IMR-90 (cell line): Measurements from ENCODE around the gene GRIK1. TPM values are rescaled to one million over a fixed set of nuclear protein-coding genes. Genes with fewer than 3 reads are reported as not detected.

Experiments
- ATAC-seq: fragments of 200-7000 bp; cut with Tn5 transposase; 2 replicates; pipeline ENCODE4 v1.9.1; 2020; ENCODE audit warnings: low read depth, mild to moderate bottlenecking, moderate library complexity
- BruUV-seq: library from RNA; stranded (reverse); fragments of 400-500 nt; replicated peaks from 2 replicates; lab custom pipeline; 2021; lab: Mats Ljungman, UMichigan
- CTCF ChIA-PET: fragments of 300-600 bp; formaldehyde crosslinking; extraction: SDS; loops from one replicate; lab custom pipeline; 2021; ENCODE audit warnings: antibody characterized with exemption; lab: Yijun Ruan, JAX
- POLR2A ChIA-PET: fragments of 300-600 bp; sonication (Branson Sonifier 250); formaldehyde crosslinking; loops from one replicate; lab custom pipeline; 2022; ENCODE audit warnings: antibody characterized with exemption; ENCODE audit not compliant: unreplicated experiment; lab: Charles Lee
- DNase-seq: peaks from one replicate; pipeline ENCODE4 v3.0.0; 2013
- H2AFZ ChIP-seq: replicated peaks from 2 replicates; pipeline ENCODE3; 2013; ENCODE audit warnings: low read length, mild to moderate bottlenecking; ENCODE audit not compliant: poor library complexity
- H2AK5ac ChIP-seq: 2 replicates; pipeline ENCODE4 v1.6.1; 2013; ENCODE audit warnings: low read depth, low read length, inconsistent platforms
- H2AK9ac ChIP-seq: replicated peaks from 2 replicates; pipeline ENCODE3; 2013; ENCODE audit warnings: mild to moderate bottlenecking, low read depth, low read length, moderate library complexity; ENCODE audit not compliant: poor library complexity
- H2BK120ac ChIP-seq: 2 replicates; pipeline ENCODE4 v1.6.1; 2013; ENCODE audit warnings: low read depth, low read length, inconsistent platforms
- H2BK15ac ChIP-seq: 3 replicates; pipeline ENCODE4 v1.6.1; 2013; ENCODE audit warnings: low read depth, low read length, inconsistent platforms
- H2BK20ac ChIP-seq: 2 replicates; pipeline ENCODE4 v1.6.1; 2013; ENCODE audit warnings: low read depth, mild to moderate bottlenecking, inconsistent platforms, low read length, moderate library complexity
- H2BK5ac ChIP-seq: 2 replicates; pipeline ENCODE4 v1.6.1; 2013; ENCODE audit warnings: mild to moderate bottlenecking, low read depth, low read length, inconsistent platforms; ENCODE audit not compliant: poor library complexity, severe bottlenecking
- H3K14ac ChIP-seq: replicated peaks from 2 replicates; pipeline ENCODE4 v1.6.1; 2013; ENCODE audit warnings: low read depth, low read length, inconsistent platforms
- H3K18ac ChIP-seq: 2 replicates; pipeline ENCODE4 v1.6.1; 2013; ENCODE audit warnings: low read depth, low read length, control low read depth
- H3K23ac ChIP-seq: 2 replicates; pipeline ENCODE4 v1.6.1; 2013; ENCODE audit warnings: low read depth, low read length, inconsistent platforms
- H3K27ac ChIP-seq: 2 replicates; pipeline ENCODE4 v1.5.1; 2013; ENCODE audit warnings: mild to moderate bottlenecking, control low read depth, low read length; ENCODE audit not compliant: insufficient read depth
- H3K27me3 ChIP-seq: 2 replicates; pipeline ENCODE4 v1.6.1; 2013; ENCODE audit warnings: low read length; ENCODE audit not compliant: control insufficient read depth, insufficient read depth
- H3K36me3 ChIP-seq: 2 replicates; pipeline ENCODE4 v1.6.1; 2013; ENCODE audit warnings: low read length, mixed read lengths; ENCODE audit not compliant: control insufficient read depth, insufficient read depth
- H3K4ac ChIP-seq: 2 replicates; pipeline ENCODE4 v1.6.1; 2013; ENCODE audit warnings: low read depth, low read length, inconsistent platforms
- H3K4me1 ChIP-seq: 2 replicates; pipeline ENCODE4 v1.6.1; 2013; ENCODE audit warnings: low read length, mixed read lengths; ENCODE audit not compliant: control insufficient read depth, insufficient read depth
- H3K4me2 ChIP-seq: 2 replicates; pipeline ENCODE4 v1.6.1; 2013; ENCODE audit warnings: low read depth, mild to moderate bottlenecking, control low read depth, low read length, moderate library complexity
- H3K4me3 ChIP-seq: 2 replicates; pipeline ENCODE4 v1.5.1; 2013; ENCODE audit warnings: low read depth, mild to moderate bottlenecking, control low read depth, low read length, moderate library complexity; ENCODE audit not compliant: insufficient read depth
- H3K56ac ChIP-seq: 2 replicates; pipeline ENCODE4 v1.6.1; 2013; ENCODE audit warnings: low read length, inconsistent platforms; ENCODE audit not compliant: insufficient read depth; ENCODE audit errors: extremely low read depth
- H3K79me1 ChIP-seq, 2 experiments: 2 replicates each; pipeline ENCODE4 v1.6.1; 2013; ENCODE audit warnings: low read length in 2 of 2, inconsistent platforms in 1 of 2, low read depth in 1 of 2
- H3K9ac ChIP-seq: 2 replicates; pipeline ENCODE4 v1.6.1; 2013; ENCODE audit warnings: low read depth, low read length, control low read depth
- H3K9me1 ChIP-seq: 2 replicates; pipeline ENCODE4 v1.6.1; 2013; ENCODE audit warnings: low read length, inconsistent platforms; ENCODE audit not compliant: insufficient read depth
- H3K9me3 ChIP-seq: 2 replicates; pipeline ENCODE4 v1.6.1; 2013; ENCODE audit warnings: low read length; ENCODE audit not compliant: control insufficient read depth, insufficient read depth
- H4K20me1 ChIP-seq: 2 replicates; pipeline ENCODE4 v1.6.1; 2013; ENCODE audit warnings: low read length, inconsistent platforms; ENCODE audit not compliant: insufficient read depth
- H4K5ac ChIP-seq: 2 replicates; pipeline ENCODE4 v1.6.1; 2013; ENCODE audit warnings: mild to moderate bottlenecking, low read depth, low read length, control low read depth
- H4K8ac ChIP-seq, 2 experiments: 2 replicates each; pipeline ENCODE4 v1.6.1; 2013; ENCODE audit warnings: low read depth in 2 of 2, low read length in 2 of 2, control low read depth in 1 of 2, inconsistent platforms in 1 of 2
- H4K91ac ChIP-seq: 2 replicates; pipeline ENCODE4 v1.6.1; 2013; ENCODE audit warnings: low read depth, low read length, inconsistent platforms; ENCODE audit not compliant: insufficient read depth
- CEBPB ChIP-seq: IDR thresholded peaks from 2 replicates; pipeline ENCODE4 v1.6.1; 2012; ENCODE audit warnings: low read depth, low read length, improper control_type of control experiment
- FOS ChIP-seq: fragments of 150-350 bp; IDR thresholded peaks from 2 replicates; pipeline ENCODE4 v1.6.1; 2016; ENCODE audit warnings: low read depth, low read length
- MAFK ChIP-seq: IDR thresholded peaks from 2 replicates; pipeline ENCODE4 v1.6.1; 2012; ENCODE audit warnings: low read depth, low read length, improper control_type of control experiment
- MAZ ChIP-seq: IDR thresholded peaks from 2 replicates; pipeline ENCODE4 v1.6.1; 2012; ENCODE audit warnings: low read depth, mild to moderate bottlenecking, low read length, improper control_type of control experiment, moderate library complexity, borderline replicate concordance
- MXI1 ChIP-seq: IDR thresholded peaks from 2 replicates; pipeline ENCODE4 v1.6.1; 2012; ENCODE audit warnings: low read depth, mild to moderate bottlenecking, low read length, moderate library complexity, borderline replicate concordance
- POLR2A ChIP-seq: IDR thresholded peaks from 2 replicates; pipeline ENCODE4 v1.6.1; 2012; ENCODE audit warnings: mild to moderate bottlenecking, low read depth, low read length
- RAD21 ChIP-seq: IDR thresholded peaks from 2 replicates; pipeline ENCODE4 v1.6.1; 2012; ENCODE audit warnings: low read length, improper control_type of control experiment
- RCOR1 ChIP-seq: IDR thresholded peaks from 2 replicates; pipeline ENCODE4 v1.6.1; 2012; ENCODE audit warnings: mild to moderate bottlenecking, low read length, improper control_type of control experiment; ENCODE audit not compliant: insufficient replicate concordance
- USF2 ChIP-seq: fragments of 150-350 bp; IDR thresholded peaks from 2 replicates; pipeline ENCODE4 v1.6.1; 2017; ENCODE audit warnings: mild to moderate bottlenecking, antibody characterized with exemption, low read length, low read depth
- WGBS, 2 experiments: methylation state at CpG; one replicate each; pipeline versions ENCODE4 v1.1.5 to v1.1.7; 2013; ENCODE audit warnings: missing lambda C conversion rate in 2 of 2; ENCODE audit not compliant: insufficient read length in 1 of 2; ENCODE audit errors: extremely low coverage in 2 of 2; 5-methylcytosine and 5-hydroxymethylcytosine counted together
- dilution Hi-C: fragments of 300-500 bp; cut with HindIII; formaldehyde crosslinking; loops from one replicate; pipeline ENCODE4 v1.14.3; 2018; ENCODE audit warnings: low sequenced_read_pairs; ENCODE audit not compliant: unreplicated experiment
- in situ Hi-C: fragments of 300-500 bp; cut with MboI; formaldehyde crosslinking; loops from 3 replicates; pipeline ENCODE4 v1.14.3; 2019; ENCODE audit warnings: low sequenced_read_pairs, inconsistent platforms, mixed read lengths
- intact Hi-C: fragments of 100-400 bp; cut with micrococcal nuclease; formaldehyde crosslinking; loops from 2 replicates; pipeline ENCODE4 v1.10.0; 2022
- polyA plus RNA-seq, 3 experiments: library from polyadenylated mRNA; depleted of rRNA; stranded (reverse); fragments of >200 nt; gene quantifications; 2 replicates each; pipeline ENCODE4 v1.2.3, GENCODE V29; 2012; ENCODE audit warnings: low replicate concordance in 1 of 3
- total RNA-seq: library from RNA; depleted of rRNA; stranded (reverse); fragments of >200 nt; gene quantifications from 2 replicates; pipeline ENCODE4 v1.2.3, GENCODE V29; 2012
- TF ChIP-seq, protein P1 (sequence below): conservative IDR thresholded peaks from 2 replicates; pipeline ENCODE4 v1.5.1; 2012; ENCODE audit warnings: mild to moderate bottlenecking, low read depth, low read length, improper control_type of control experiment
- TF ChIP-seq, protein P2 (sequence below): fragments of 150-350 bp; IDR thresholded peaks from 2 replicates; pipeline ENCODE4 v1.6.1; 2016; ENCODE audit warnings: low read depth, mild to moderate bottlenecking, low read length, moderate library complexity, borderline replicate concordance

The GRIK1 gene
- total and polyA plus RNA-seq, 2 of the 4 experiments (the other 2 are of a cell fraction) = not detected

DNA sequence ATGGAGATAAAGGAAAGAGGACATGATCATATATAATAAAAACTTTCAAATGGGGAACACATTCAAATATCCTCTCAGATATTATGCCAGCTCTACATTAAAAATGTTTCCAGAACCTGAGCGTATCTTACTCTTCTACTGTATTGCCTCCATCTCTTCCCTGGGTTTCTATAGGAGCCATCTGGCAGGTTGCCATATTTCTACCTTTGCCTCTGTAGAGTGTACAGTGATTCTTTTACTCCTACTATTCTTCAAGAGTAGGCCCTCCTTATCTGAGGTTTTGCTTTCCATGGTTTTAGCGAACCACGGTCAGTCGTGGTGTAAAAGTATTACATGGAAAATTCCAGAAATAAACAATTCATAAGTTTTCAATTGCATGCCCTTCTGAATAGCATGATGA, 259.5 kb downstream of the GRIK1 start:
- H3K56ac ChIP-seq = no peak overlapping the region
- no peak overlapping the region for H2BK20ac ChIP-seq
- no peaks in the 10 kb centered on the region for H3K9me3 ChIP-seq
- no peak for TF ChIP-seq USF2
- TF ChIP-seq MAZ = no peak
- TF ChIP-seq CEBPB = no peak
- TF ChIP-seq, protein P1, sequence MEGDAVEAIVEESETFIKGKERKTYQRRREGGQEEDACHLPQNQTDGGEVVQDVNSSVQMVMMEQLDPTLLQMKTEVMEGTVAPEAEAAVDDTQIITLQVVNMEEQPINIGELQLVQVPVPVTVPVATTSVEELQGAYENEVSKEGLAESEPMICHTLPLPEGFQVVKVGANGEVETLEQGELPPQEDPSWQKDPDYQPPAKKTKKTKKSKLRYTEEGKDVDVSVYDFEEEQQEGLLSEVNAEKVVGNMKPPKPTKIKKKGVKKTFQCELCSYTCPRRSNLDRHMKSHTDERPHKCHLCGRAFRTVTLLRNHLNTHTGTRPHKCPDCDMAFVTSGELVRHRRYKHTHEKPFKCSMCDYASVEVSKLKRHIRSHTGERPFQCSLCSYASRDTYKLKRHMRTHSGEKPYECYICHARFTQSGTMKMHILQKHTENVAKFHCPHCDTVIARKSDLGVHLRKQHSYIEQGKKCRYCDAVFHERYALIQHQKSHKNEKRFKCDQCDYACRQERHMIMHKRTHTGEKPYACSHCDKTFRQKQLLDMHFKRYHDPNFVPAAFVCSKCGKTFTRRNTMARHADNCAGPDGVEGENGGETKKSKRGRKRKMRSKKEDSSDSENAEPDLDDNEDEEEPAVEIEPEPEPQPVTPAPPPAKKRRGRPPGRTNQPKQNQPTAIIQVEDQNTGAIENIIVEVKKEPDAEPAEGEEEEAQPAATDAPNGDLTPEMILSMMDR = no peak
- no peak for TF ChIP-seq RAD21
- no peak for TF ChIP-seq POLR2A
- TF ChIP-seq, protein P2, sequence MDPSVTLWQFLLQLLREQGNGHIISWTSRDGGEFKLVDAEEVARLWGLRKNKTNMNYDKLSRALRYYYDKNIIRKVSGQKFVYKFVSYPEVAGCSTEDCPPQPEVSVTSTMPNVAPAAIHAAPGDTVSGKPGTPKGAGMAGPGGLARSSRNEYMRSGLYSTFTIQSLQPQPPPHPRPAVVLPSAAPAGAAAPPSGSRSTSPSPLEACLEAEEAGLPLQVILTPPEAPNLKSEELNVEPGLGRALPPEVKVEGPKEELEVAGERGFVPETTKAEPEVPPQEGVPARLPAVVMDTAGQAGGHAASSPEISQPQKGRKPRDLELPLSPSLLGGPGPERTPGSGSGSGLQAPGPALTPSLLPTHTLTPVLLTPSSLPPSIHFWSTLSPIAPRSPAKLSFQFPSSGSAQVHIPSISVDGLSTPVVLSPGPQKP = no peak
- no peak for TF ChIP-seq MXI1
- TF ChIP-seq MAFK = no peak
- no peak for TF ChIP-seq RCOR1
- no peak for TF ChIP-seq FOS
- no peak overlapping the region for H2AK5ac ChIP-seq
- in situ Hi-C loops = no loop called here
- dilution Hi-C loops = no loop called here
- no peak overlapping the region for H4K91ac ChIP-seq
- BruUV-seq = no TSS peak
- H3K4me3 ChIP-seq = no peak overlapping the region
- H2AFZ ChIP-seq = no peak overlapping the region
- ChIA-PET CTCF (no interaction called here), POLR2A (no interaction called here)
- no peak overlapping the region for H3K27ac ChIP-seq
- no peak for ATAC-seq
- no peak overlapping the region for H2BK5ac ChIP-seq
- no peak overlapping the region for H4K8ac ChIP-seq
- no peaks in the 10 kb centered on the region for H3K27me3 ChIP-seq
- no peak overlapping the region for H2AK9ac ChIP-seq
- H3K4me2 ChIP-seq = no peak overlapping the region
- no peak overlapping the region for H3K23ac ChIP-seq
- H4K20me1 ChIP-seq = no peaks in the 10 kb centered on the region
- H3K4me1 ChIP-seq = no peaks in the 10 kb centered on the region; the same call in 1 of the 2 replicates
- intact Hi-C loops = no loop called here
- H3K79me1 ChIP-seq = no peaks in the 10 kb centered on the region
- no peaks in the 10 kb centered on the region for H3K36me3 ChIP-seq
- no peaks in the 10 kb centered on the region for H3K9me1 ChIP-seq
- DNase-seq = no peak
- H3K9ac ChIP-seq = no peak overlapping the region
- H3K4ac ChIP-seq = no peak overlapping the region
- H3K18ac ChIP-seq = no peak overlapping the region
- no CpG with 5 or more reads among the region's 4 CpGs for WGBS, 2 experiments
- no peak overlapping the region for H2BK15ac ChIP-seq
- no peak overlapping the region for H4K5ac ChIP-seq
- H3K14ac ChIP-seq = no peak overlapping the region
- H2BK120ac ChIP-seq = no peak overlapping the region
